HEK293T (cell line): ENCODE results near the gene PICALM.

ENCODE experiments used
- BHLHE40 ChIP-seq: fragments of 450-650 bp; IDR thresholded peaks from 2 replicates; pipeline ENCODE4 v1.6.1; 2016; ENCODE audit warnings: mild to moderate bottlenecking, moderate library complexity, borderline replicate concordance
- ELF4 ChIP-seq: fragments of 450-650 bp; IDR thresholded peaks from 2 replicates; pipeline ENCODE4 v1.6.1; 2017; ENCODE audit warnings: antibody characterized with exemption
- FOXA1 ChIP-seq: fragments of 450-650 bp; IDR thresholded peaks from 2 replicates; pipeline ENCODE4 v1.6.1; 2016; ENCODE audit warnings: mild to moderate bottlenecking
- FOXK2 ChIP-seq: fragments of 450-650 bp; IDR thresholded peaks from 2 replicates; pipeline ENCODE4 v1.6.1; 2016; ENCODE audit warnings: mild to moderate bottlenecking
- FOXM1 ChIP-seq: fragments of 450-650 bp; IDR thresholded peaks from 2 replicates; pipeline ENCODE4 v1.6.1; 2017; ENCODE audit warnings: mild to moderate bottlenecking, borderline replicate concordance
- L3MBTL2 ChIP-seq: fragments of 450-650 bp; conservative IDR thresholded peaks from 2 replicates; pipeline ENCODE4 v1.6.1; 2016; ENCODE audit warnings: mild to moderate bottlenecking
- SP1 ChIP-seq: fragments of 450-650 bp; IDR thresholded peaks from 2 replicates; pipeline ENCODE4 v1.6.1; 2017
- TARDBP ChIP-seq: fragments of 450-650 bp; IDR thresholded peaks from 2 replicates; pipeline ENCODE4 v1.6.1; 2016
- ZNF384 ChIP-seq: fragments of 450-650 bp; IDR thresholded peaks from 2 replicates; pipeline ENCODE4 v1.6.1; 2016
- TF ChIP-seq, protein P1 (sequence below): fragments of 450-650 bp; IDR thresholded peaks from 2 replicates; pipeline ENCODE4 v1.6.1; 2016

DNA sequence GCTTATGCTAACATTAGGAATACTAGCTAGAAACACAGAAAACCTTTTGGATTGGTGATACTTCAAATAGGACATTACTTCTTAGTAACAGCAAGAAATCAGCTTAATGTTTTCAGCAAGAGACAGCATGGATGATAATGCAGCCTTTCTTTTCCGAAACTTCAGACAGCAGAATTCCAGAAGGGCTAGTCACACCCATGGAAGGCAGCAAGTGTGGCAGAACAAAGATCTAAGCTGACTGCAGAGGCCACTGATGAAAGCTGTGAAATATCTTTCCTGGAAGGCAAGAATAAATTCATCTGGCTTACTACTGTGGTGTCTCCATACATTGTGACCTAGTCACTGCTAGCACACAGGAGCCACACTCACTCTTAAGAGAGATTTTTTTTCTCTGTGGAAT is 113.4 kb downstream of the PICALM start:
- TF ChIP-seq, protein P1, sequence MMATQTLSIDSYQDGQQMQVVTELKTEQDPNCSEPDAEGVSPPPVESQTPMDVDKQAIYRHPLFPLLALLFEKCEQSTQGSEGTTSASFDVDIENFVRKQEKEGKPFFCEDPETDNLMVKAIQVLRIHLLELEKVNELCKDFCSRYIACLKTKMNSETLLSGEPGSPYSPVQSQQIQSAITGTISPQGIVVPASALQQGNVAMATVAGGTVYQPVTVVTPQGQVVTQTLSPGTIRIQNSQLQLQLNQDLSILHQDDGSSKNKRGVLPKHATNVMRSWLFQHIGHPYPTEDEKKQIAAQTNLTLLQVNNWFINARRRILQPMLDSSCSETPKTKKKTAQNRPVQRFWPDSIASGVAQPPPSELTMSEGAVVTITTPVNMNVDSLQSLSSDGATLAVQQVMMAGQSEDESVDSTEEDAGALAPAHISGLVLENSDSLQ: no peak
- TF ChIP-seq L3MBTL2 (no peak), SP1 (no peak), FOXA1 (no peak), ZNF384 (no peak), FOXM1 (no peak), FOXK2 (no peak), BHLHE40 (no peak), ELF4 (no peak), TARDBP (no peak)
